Neuronal stem cell (in vitro differentiated cells): Measurements from ENCODE around the gene LACTBL1.

Experiments
- DNase-seq: peaks from one replicate; pipeline ENCODE4 v3.0.0-alpha.2; 2013; ENCODE audit warnings: low spot score
- H2AFZ ChIP-seq: one replicate; pipeline ENCODE4 v1.6.1; 2013; ENCODE audit warnings: mild to moderate bottlenecking, low read length, inconsistent platforms
- H2AK5ac ChIP-seq: 2 replicates; pipeline ENCODE4 v1.6.1; 2013; ENCODE audit warnings: low read depth, mild to moderate bottlenecking, inconsistent platforms, low read length, moderate library complexity, mixed read lengths
- H2BK120ac ChIP-seq: 2 replicates; pipeline ENCODE4 v1.6.1; 2013; ENCODE audit warnings: low read depth, mild to moderate bottlenecking, inconsistent platforms, low read length, moderate library complexity, mixed read lengths
- H2BK12ac ChIP-seq: one replicate; pipeline ENCODE4 v1.6.1; 2013; ENCODE audit warnings: low read length, inconsistent platforms
- H2BK15ac ChIP-seq: 2 replicates; pipeline ENCODE4 v1.6.1; 2013; ENCODE audit warnings: mild to moderate bottlenecking, low read length, inconsistent platforms, mixed read lengths
- H2BK5ac ChIP-seq: one replicate; pipeline ENCODE4 v1.6.1; 2013; ENCODE audit warnings: inconsistent platforms, mild to moderate bottlenecking, low read length, moderate library complexity
- H3K14ac ChIP-seq: one replicate; pipeline ENCODE4 v1.6.1; 2013; ENCODE audit warnings: low read length, inconsistent platforms
- H3K18ac ChIP-seq: 2 replicates; pipeline ENCODE4 v1.6.1; 2013; ENCODE audit warnings: low read length, inconsistent platforms
- H3K23ac ChIP-seq: 2 replicates; pipeline ENCODE4 v1.6.1; 2013; ENCODE audit warnings: low read depth, mild to moderate bottlenecking, mixed read lengths, low read length, inconsistent platforms; ENCODE audit not compliant: poor library complexity
- H3K27ac ChIP-seq: replicated peaks from 3 replicates; pipeline ENCODE4 v1.5.1; 2013; ENCODE audit warnings: low read length, inconsistent platforms
- H3K27me3 ChIP-seq, 3 experiments: 2 replicates each; pipeline ENCODE4 v1.6.1; 2013; ENCODE audit warnings: low read length in 3 of 3, mild to moderate bottlenecking in 2 of 3, inconsistent platforms in 1 of 3, low read depth in 1 of 3, mixed read lengths in 1 of 3, moderate library complexity in 1 of 3; ENCODE audit not compliant: control insufficient read depth in 3 of 3, insufficient read depth in 3 of 3
- H3K36me3 ChIP-seq, 2 donors: replicated peaks in 1 of 2; 2 replicates each; pipeline ENCODE4 v1.6.1; 2013; ENCODE audit warnings: low read length in 2 of 2; ENCODE audit not compliant: control insufficient read depth in 2 of 2, insufficient read depth in 2 of 2
- H3K4ac ChIP-seq: 2 replicates; pipeline ENCODE4 v1.6.1; 2013; ENCODE audit warnings: inconsistent platforms, mild to moderate bottlenecking, low read length, moderate library complexity
- H3K4me1 ChIP-seq, 2 donors: 1 replicate in 1 of 2; 2 replicates in 1 of 2; pipeline ENCODE4 v1.6.1; 2013; ENCODE audit warnings: low read length in 2 of 2, low read depth in 1 of 2; ENCODE audit not compliant: control insufficient read depth in 2 of 2, insufficient read depth in 1 of 2
- H3K4me2 ChIP-seq: one replicate; pipeline ENCODE4 v1.6.1; 2013; ENCODE audit warnings: mild to moderate bottlenecking, low read length, inconsistent platforms; ENCODE audit not compliant: insufficient read depth, poor library complexity, severe bottlenecking
- H3K4me3 ChIP-seq, 2 donors: 2 replicates each; pipeline ENCODE4 v1.5.1; 2013; ENCODE audit warnings: low read length in 2 of 2, mild to moderate bottlenecking in 2 of 2, inconsistent platforms in 1 of 2, moderate library complexity in 1 of 2
- H3K79me1 ChIP-seq: one replicate; pipeline ENCODE4 v1.6.1; 2013; ENCODE audit warnings: low read depth, mild to moderate bottlenecking, inconsistent platforms, low read length, moderate library complexity
- H3K9ac ChIP-seq: one replicate; pipeline ENCODE4 v1.6.1; 2013; ENCODE audit warnings: mild to moderate bottlenecking, low read depth, low read length, inconsistent platforms; ENCODE audit not compliant: poor library complexity
- H3K9me3 ChIP-seq, 2 donors: replicated peaks in 1 of 2; 2 replicates each; pipeline versions ENCODE3 to v1.6.1; 2013; ENCODE audit warnings: low read length in 2 of 2, mild to moderate bottlenecking in 2 of 2, inconsistent platforms in 1 of 2, low read depth in 1 of 2, mixed read lengths in 1 of 2, moderate library complexity in 1 of 2; ENCODE audit not compliant: control insufficient read depth in 2 of 2, insufficient read depth in 1 of 2
- H4K8ac ChIP-seq: one replicate; pipeline ENCODE4 v1.6.1; 2013; ENCODE audit warnings: low read depth, mild to moderate bottlenecking, inconsistent platforms, low read length, moderate library complexity
- H4K91ac ChIP-seq: one replicate; pipeline ENCODE4 v1.6.1; 2013; ENCODE audit warnings: low read length, low read depth, mild to moderate bottlenecking, inconsistent platforms; ENCODE audit not compliant: poor library complexity
- WGBS, 2 donors: extraction: QIAGEN DNeasy Blood & Tissue Kit; methylation state at CpG; one replicate each; pipeline ENCODE4 v1.1.7; 2013; ENCODE audit warnings: missing lambda C conversion rate in 2 of 2, mixed read lengths in 1 of 2; ENCODE audit not compliant: insufficient read length in 2 of 2, insufficient replicate concordance in 1 of 2; ENCODE audit errors: extremely low coverage in 2 of 2; 5-methylcytosine and 5-hydroxymethylcytosine counted together

Gene LACTBL1

GRCh38 chr1:22978299-22978698 lies 5.6 kb upstream of the LACTBL1 start:
- no peak overlapping the region for H2AFZ ChIP-seq
- no peak overlapping the region for H3K27ac ChIP-seq
- peaks cover 0 to 13% (median 0%) of the 10 kb centered on the region in 3 experiments for H3K27me3 ChIP-seq
- WGBS, 2 donors = no CpG with 5 or more reads among the region's 3 CpGs
- no peaks in the 10 kb centered on the region for H3K9me3 ChIP-seq
- no peak overlapping the region for H2BK120ac ChIP-seq
- H2BK12ac ChIP-seq = no peak overlapping the region
- H3K4ac ChIP-seq = no peak overlapping the region
- no peak overlapping the region for H3K14ac ChIP-seq
- H4K91ac ChIP-seq = no peak overlapping the region
- no peak overlapping the region for H3K4me2 ChIP-seq
- H3K23ac ChIP-seq = no peak overlapping the region
- peaks cover 0 to 4% of the 10 kb centered on the region in 2 donors for H3K4me1 ChIP-seq
- no peak overlapping the region for H3K9ac ChIP-seq
- H3K18ac ChIP-seq = no peak overlapping the region
- no peak for DNase-seq
- H4K8ac ChIP-seq = no peak overlapping the region
- no peak overlapping the region for H2AK5ac ChIP-seq
- H2BK15ac ChIP-seq = no peak overlapping the region
- no peaks in the 10 kb centered on the region for H3K79me1 ChIP-seq
- H3K4me3 ChIP-seq = no peak overlapping the region
- H3K36me3 ChIP-seq = no peaks in the 10 kb centered on the region
- H2BK5ac ChIP-seq = no peak overlapping the region

- no peak overlapping the region for H2BK15ac ChIP-seq
- no CpG with 5 or more reads among the region's 9 CpGs for WGBS, 2 donors
Observed at GRCh38 chr1:22976461-22977243, 4.0 kb upstream of the LACTBL1 start.

DNA sequence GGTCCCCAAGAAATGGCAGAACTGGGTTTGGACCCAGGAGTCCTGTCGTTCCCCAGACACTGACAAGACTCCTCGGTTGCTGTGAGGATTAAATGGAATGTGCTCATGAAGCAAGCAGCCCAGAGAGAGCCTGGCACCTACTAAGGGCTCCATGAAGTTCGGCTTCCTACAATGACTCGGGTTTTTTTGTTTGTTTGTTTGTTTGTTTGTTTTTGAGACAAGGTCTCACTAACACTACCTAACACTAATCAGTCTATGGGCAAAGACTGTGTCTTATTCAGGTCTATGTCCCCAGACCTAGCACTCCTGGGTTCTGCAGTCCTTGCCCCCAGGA lies 3.4 kb upstream of the LACTBL1 start:
- DNase-seq = no peak
- H4K8ac ChIP-seq = no peak overlapping the region
- H2AK5ac ChIP-seq = no peak overlapping the region
- H4K91ac ChIP-seq = no peak overlapping the region
- no peak overlapping the region for H2BK120ac ChIP-seq
- H3K36me3 ChIP-seq = no peaks in the 10 kb centered on the region
- no peak overlapping the region for H3K23ac ChIP-seq
- no peaks in the 10 kb centered on the region for H3K79me1 ChIP-seq
- no CpG with 5 or more reads among the region's 4 CpGs for WGBS, 2 donors
- no peak overlapping the region for H2BK12ac ChIP-seq
- H3K18ac ChIP-seq = no peak overlapping the region
- H3K4ac ChIP-seq = no peak overlapping the region
- no peak overlapping the region for H2BK15ac ChIP-seq
- no peak overlapping the region for H3K9ac ChIP-seq
- peaks cover 0 to 9% of the 10 kb centered on the region in 2 donors for H3K4me1 ChIP-seq
- H3K4me2 ChIP-seq = no peak overlapping the region
- H3K9me3 ChIP-seq = no peaks in the 10 kb centered on the region
- H3K14ac ChIP-seq = no peak overlapping the region
- peaks cover 0 to 19% (median 0%) of the 10 kb centered on the region in 3 experiments for H3K27me3 ChIP-seq
- peak overlapping the region; percentile 82 for H2AFZ ChIP-seq
- no peak overlapping the region for H2BK5ac ChIP-seq
- H3K27ac ChIP-seq = no peak overlapping the region
- H3K4me3 ChIP-seq = no peak overlapping the region

More at GRCh38 chr1:22976461-22977243, 4.0 kb upstream of the LACTBL1 start:
- H2BK12ac ChIP-seq = no peak overlapping the region
- no peaks in the 10 kb centered on the region for H3K9me3 ChIP-seq
- H3K27me3 ChIP-seq = peaks cover 0 to 14% (median 0%) of the 10 kb centered on the region in 3 experiments
- H3K4me3 ChIP-seq = no peak overlapping the region
- peaks cover 0 to 11% of the 10 kb centered on the region in 2 donors for H3K4me1 ChIP-seq
- no peak overlapping the region for H3K4me2 ChIP-seq
- no peak overlapping the region for H2BK5ac ChIP-seq
- DNase-seq = peak; percentile 69
- H2BK120ac ChIP-seq = no peak overlapping the region
- no peak overlapping the region for H2AK5ac ChIP-seq
- H3K27ac ChIP-seq = no peak overlapping the region
- no peak overlapping the region for H3K4ac ChIP-seq
- H2AFZ ChIP-seq = peak overlapping the region; percentile 82
- H4K91ac ChIP-seq = no peak overlapping the region
- H4K8ac ChIP-seq = no peak overlapping the region
- H3K36me3 ChIP-seq = no peaks in the 10 kb centered on the region
- H3K79me1 ChIP-seq = no peaks in the 10 kb centered on the region
- no peak overlapping the region for H3K14ac ChIP-seq
- no peak overlapping the region for H3K18ac ChIP-seq
- no peak overlapping the region for H3K9ac ChIP-seq
- no peak overlapping the region for H3K23ac ChIP-seq

- H3K14ac ChIP-seq = no peak overlapping the region
- no peak overlapping the region for H2BK15ac ChIP-seq
- no peaks in the 10 kb centered on the region for H3K79me1 ChIP-seq
- H3K36me3 ChIP-seq = no peaks in the 10 kb centered on the region
- no peak for DNase-seq
- no peak overlapping the region for H2BK12ac ChIP-seq
- no peak overlapping the region for H3K4me2 ChIP-seq
- H3K18ac ChIP-seq = no peak overlapping the region
- no peak overlapping the region for H3K9ac ChIP-seq
- no peak overlapping the region for H2BK5ac ChIP-seq
- H4K91ac ChIP-seq = no peak overlapping the region
- no peak overlapping the region for H3K23ac ChIP-seq
- no peak overlapping the region for H3K27ac ChIP-seq
- H2AFZ ChIP-seq = peak overlapping the region; percentile 82
- H2AK5ac ChIP-seq = no peak overlapping the region
- peaks cover 0 to 23% (median 0%) of the 10 kb centered on the region in 3 experiments for H3K27me3 ChIP-seq
- H4K8ac ChIP-seq = no peak overlapping the region
- H3K4me3 ChIP-seq = no peak overlapping the region
- H3K4me1 ChIP-seq = peaks cover 0 to 9% of the 10 kb centered on the region in 2 donors
- H3K4ac ChIP-seq = no peak overlapping the region
- no peaks in the 10 kb centered on the region for H3K9me3 ChIP-seq
- WGBS, 2 donors = no CpG with 5 or more reads among the region's 3 CpGs
- H2BK120ac ChIP-seq = no peak overlapping the region
Observed at GRCh38 chr1:22975694-22976093, 3.0 kb upstream of the LACTBL1 start.
